Heart right ventricle (tissue), 16 donors: ENCODE measurements around the gene FAM81B. TPM values are rescaled to one million over a fixed set of nuclear protein-coding genes. Genes with fewer than 3 reads are reported as not detected.
"Not testable (repeated sequence)": the region's sequence is repeated elsewhere in the genome, so short reads cannot be mapped to it uniquely, and the experiment has no call there.

ENCODE experiments used
- ATAC-seq, 8 donors: fragments of 200-7000 bp; cut with Tn5 transposase; one replicate each; pipeline ENCODE4 v1.9.1; 2020; ENCODE audit warnings: mild to moderate bottlenecking in 8 of 8, moderate library complexity in 8 of 8, moderate number of reproducible peaks in 1 of 8
- DNase-seq, 2 donors: peaks; one replicate each; pipeline ENCODE4 v3.0.0-alpha.2; 2020
- H3K27ac ChIP-seq, 10 donors: fragments of 200-600 bp; sonication (generic) in 2 of 10; one replicate each; pipeline versions ENCODE4 v1.5.0 to v1.8.0; 2020 to 2022; ENCODE audit warnings: mild to moderate bottlenecking in 3 of 10
- H3K27me3 ChIP-seq, 7 donors: fragments of 200-600 bp; one replicate each; pipeline ENCODE4 v1.8.0; 2021 to 2022; ENCODE audit warnings: mild to moderate bottlenecking in 2 of 7
- H3K36me3 ChIP-seq, 9 donors: fragments of 200-600 bp; sonication (generic) in 1 of 9; one replicate each; pipeline versions ENCODE4 v1.5.0 to v1.8.0; 2020 to 2022; ENCODE audit warnings: mild to moderate bottlenecking in 2 of 9
- H3K4me1 ChIP-seq, 9 donors: fragments of 200-600 bp; sonication (generic) in 1 of 9; one replicate each; pipeline versions ENCODE4 v1.5.0 to v1.8.0; 2020 to 2022; ENCODE audit warnings: mild to moderate bottlenecking in 4 of 9
- H3K4me3 ChIP-seq, 10 donors: fragments of 200-600 bp; sonication (generic) in 2 of 10; one replicate each; pipeline versions ENCODE4 v1.5.0 to v1.8.0; 2020 to 2022; ENCODE audit warnings: mild to moderate bottlenecking in 7 of 10, moderate library complexity in 2 of 10
- H3K9me3 ChIP-seq, 11 donors: fragments of 200-600 bp in 10 of 11; sonication (generic) in 2 of 11; one replicate each; pipeline versions ENCODE4 v1.5.0 to v1.8.0; 2013 to 2022; ENCODE audit warnings: mild to moderate bottlenecking in 2 of 11, control low read depth in 1 of 11, moderate library complexity in 1 of 11
- CTCF ChIP-seq, 9 donors: fragments of 200-600 bp; sonication (generic) in 2 of 9; IDR thresholded peaks; one replicate each; pipeline versions ENCODE4 v1.5.0 to v1.8.0; 2021 to 2022; ENCODE audit warnings: antibody characterized with exemption in 9 of 9, mild to moderate bottlenecking in 5 of 9, moderate library complexity in 1 of 9
- WGBS, 2 donors: extraction: QIAGEN DNeasy Blood & Tissue Kit; methylation state at CpG; one replicate each; pipeline ENCODE4 v1.1.7; 2013; ENCODE audit warnings: inconsistent platforms in 1 of 2; 5-methylcytosine and 5-hydroxymethylcytosine counted together
- intact Hi-C, 10 donors: fragments of 100-400 bp; cut with DNase I; formaldehyde crosslinking; loops; one replicate each; pipeline versions ENCODE4 v1.11.1 to v1.14.2; 2022
- polyA plus RNA-seq, 2 donors: library from polyadenylated mRNA; stranded (reverse); fragments of 200-250 nt; gene quantifications; one replicate each; pipeline ENCODE4 v1.2.3, GENCODE V29; 2013
- total RNA-seq, 10 donors: library from RNA; stranded (reverse); fragmentation: NEBNext Ultra II Directional in 3 of 10; extraction: Animal tissue kit (Norgen Biotek cat#: 25700) in 3 of 10; gene quantifications; one replicate each; pipeline versions ENCODE4 v1.2.1 to v1.2.4, GENCODE V29; 2021 to 2023
- donor health status: Arrhythmogenic right ventricular cardiomyopathy.
- donor health status: ischemic (EF 13 %, LVEDD 7.1; RV severe dilation, severe dysfunction).
- donor health status: healthy with polysubstance abuse.
- donor health status: DM: no; HTN: yes; CAD: no.
- donor health status: DM: no; HTN: no; CAD: no.
- donor health status: ischemic (EF 25% LVEDD 6.9; RV normal size, moderate dysfunction).
- donor health status: ischemic (EF 25% LVEDD 5.7; RV mildly dilated, moderate dysfunction).
- donor health status: healthy.
- donor health status: DM: yes; HTN: yes; CAD: no.
- donor health status: Ischemic cardiomyopathy.
- donor health status: ischemic (EF 35%, LVEDD 5.7; RV mildly dilated, moderate dysfunction).
- donor health status: nonischemic (EF 11% LVEDD 7.7; RV severe dilation, severe dysfunction).
- donor health status: DM: yes; HTN: yes; CAD: no.
- donor health status: PGD.
- donor health status: ischemic (EF 29% LVEDD 5.4; RV normal size, mild dysfunction).
- donor health status: nonischemic (EF 23%, LVEDD 6.1; RV moderate dilation, normal function).

FAM81B gene
- total and polyA plus RNA-seq, 12 donors = 0.12 to 19.5 (median 6.9) TPM

GRCh38 chr5:95380103-95380628 is 11.0 kb upstream of the FAM81B start:
- no peak for TF ChIP-seq CTCF (IDR thresholded peaks at IDR 0.05)
- Histone ChIP-seq H3K36me3 (no peaks in the 10 kb centered on the region), H3K4me1 (no peaks in the 10 kb centered on the region), H3K27ac (no peak overlapping the region), H3K27me3 (no peaks in the 10 kb centered on the region), H3K4me3 (no peak overlapping the region), H3K9me3 (peaks cover 0 to 8% (median 0%) of the 10 kb centered on the region in 11 donors)
- intact Hi-C loops = no loop called here
- ATAC-seq (no peak), DNase-seq (no peak)
- WGBS, 2 donors = 81 to 86% methylated on average over 5 of the region's 5 CpGs

- H3K27me3 ChIP-seq = no peaks in the 10 kb centered on the region
- 75 to 80% methylated on average over 4 of the region's 4 CpGs for WGBS, 2 donors
- peaks cover 0 to 8% (median 0%) of the 10 kb centered on the region in 11 donors for H3K9me3 ChIP-seq
- ATAC-seq (no peak), DNase-seq (no peak)
- intact Hi-C loops = no loop called here
- TF ChIP-seq CTCF (IDR thresholded peaks at IDR 0.05) = no peak
- H3K36me3 ChIP-seq = no peaks in the 10 kb centered on the region
- H3K4me1 ChIP-seq = no peaks in the 10 kb centered on the region
- H3K4me3 ChIP-seq = no peak overlapping the region
- no peak overlapping the region for H3K27ac ChIP-seq
Measured at GRCh38 chr5:95382801-95383200, 8.4 kb upstream of the FAM81B start.

GRCh38 chr5:95384485-95385213 is 6.5 kb upstream of the FAM81B start:
- H3K9me3 ChIP-seq = peaks cover 0 to 8% (median 0%) of the 10 kb centered on the region in 11 donors
- H3K27me3 ChIP-seq = no peaks in the 10 kb centered on the region
- intact Hi-C loops = no loop called here
- DNase-seq (no peak), ATAC-seq (no peak)
- H3K4me1 ChIP-seq = no peaks in the 10 kb centered on the region
- 70 to 81% methylated on average over 5 of the region's 5 CpGs for whole genome bisulfite sequencing, 2 donors
- no peaks in the 10 kb centered on the region for H3K36me3 ChIP-seq
- H3K27ac ChIP-seq = no peak overlapping the region
- no peak overlapping the region for H3K4me3 ChIP-seq
- no peak for TF ChIP-seq CTCF (IDR thresholded peaks at IDR 0.05)

- no peak overlapping the region for H3K27ac ChIP-seq
- no peaks in the 10 kb centered on the region for H3K4me1 ChIP-seq
- H3K4me3 ChIP-seq = no peak overlapping the region
- no peak for ATAC-seq
- WGBS, 2 donors = 90 to 96% methylated on average over 1 of the region's 1 CpG
- no peak for TF ChIP-seq CTCF (IDR thresholded peaks at IDR 0.05)
- intact Hi-C loops = no loop called here
- H3K27me3 ChIP-seq = no peaks in the 10 kb centered on the region
- H3K9me3 ChIP-seq = peaks cover 0 to 4% (median 0%) of the 10 kb centered on the region in 11 donors
- DNase-seq = no peak
- no peaks in the 10 kb centered on the region for H3K36me3 ChIP-seq
Measured at GRCh38 chr5:95385334-95385733, 5.8 kb upstream of the FAM81B start.

- H3K9me3 ChIP-seq, H3K4me3 ChIP-seq, intact Hi-C loops, H3K27me3 ChIP-seq, H3K27ac ChIP-seq, DNase-seq, ATAC-seq, H3K36me3 ChIP-seq, H3K4me1 ChIP-seq: not testable (repeated sequence)
- 92 to 100% methylated on average over 3 of the region's 3 CpGs for WGBS, 2 donors
Measured at GRCh38 chr5:95391965-95392364, 799 bp downstream of the FAM81B start.
